ENCODE data around the gene DPYSL5.

GRCh38 chr2:26936855-26937254 lies 88.9 kb downstream of the DPYSL5 start:
- TF ChIP-seq GATA2 (IDR thresholded peaks at IDR 0.05; ENCODE audit: low read depth, low read length) (no peak), GATA3 (IDR thresholded peaks at IDR 0.05; ENCODE audit: low read depth, low read length) (no peak)
